ENCODE results near the gene MAN1A2. TPM values are rescaled to one million over a fixed set of nuclear protein-coding genes. Genes with fewer than 3 reads are reported as not detected.

MAN1A2 gene
- total RNA-seq, 1 experiment from 2014 or later, result 21.1 TPM

DNA sequence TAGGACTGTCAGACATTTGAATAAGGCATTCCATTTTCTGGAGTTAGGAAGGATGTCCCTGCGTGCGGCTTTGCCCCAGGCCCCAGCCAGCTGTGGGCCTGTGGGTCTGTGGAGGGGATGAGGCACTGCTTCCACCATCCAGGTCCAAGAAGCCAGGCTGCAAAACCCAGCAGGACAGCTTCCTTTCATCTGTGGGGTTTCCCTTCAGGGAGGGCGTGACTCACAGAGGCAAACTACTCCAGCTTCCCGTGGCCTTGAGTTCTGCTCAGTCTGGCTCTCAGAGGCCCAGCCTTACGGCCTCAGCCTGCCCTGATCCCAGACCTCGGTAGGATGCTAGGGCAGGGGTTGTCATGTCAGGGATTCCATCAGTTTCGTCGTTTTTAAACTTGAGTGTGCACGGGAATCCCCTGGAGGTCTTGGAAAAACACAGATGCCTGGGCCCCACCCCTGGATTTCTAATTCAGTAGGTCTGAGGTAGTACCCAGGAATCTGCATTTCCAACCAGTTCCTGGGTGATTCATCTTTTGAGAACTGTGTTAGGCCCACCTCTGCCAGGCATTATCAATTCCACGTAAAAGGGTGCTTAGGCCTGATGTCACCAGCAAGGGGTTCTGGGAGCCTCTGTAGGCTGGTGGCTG lies 206.3 kb downstream of the MAN1A2 start:
- Histone ChIP-seq H3F3A (ENCODE audit: low read length, unreplicated experiment) (no peaks in the 10 kb centered on the region), H3K4me2 (ENCODE audit: low read length) (no peak overlapping the region), H3K9me3 (ENCODE audit: low read length) (no peaks in the 10 kb centered on the region), H3K79me2 (ENCODE audit: low read length) (no peaks in the 10 kb centered on the region), H3K27ac (ENCODE audit: low read length) (no peak overlapping the region), H3K27me3 (ENCODE audit: low read length) (no peaks in the 10 kb centered on the region), H4K20me1 (ENCODE audit: low read length) (no peaks in the 10 kb centered on the region), H3K36me3 (ENCODE audit: low read depth, low read length) (no peaks in the 10 kb centered on the region), H3K9me2 (replicated peaks; ENCODE audit: low read length) (no peaks in the 10 kb centered on the region), H3K4me3 (ENCODE audit: low read length) (no peak overlapping the region), H2AFZ (ENCODE audit: low read length) (no peak overlapping the region), H3K4me1 (ENCODE audit: insufficient read depth, low read length) (peaks cover 22% of the 10 kb centered on the region), H3K9ac (ENCODE audit: low read length) (no peak overlapping the region)
- DNase-seq (peak; percentile 14), ATAC-seq (peak; percentile 42; the same call in 1 of the 2 replicates)
- ChIA-PET POLR2A (ENCODE audit: unreplicated experiment) (no interaction called here), CTCF (no interaction called here)
- TF ChIP-seq EZH2 (IDR thresholded peaks at IDR 0.05; ENCODE audit: low read length, unreplicated experiment), result no peak
- no peak for TF ChIP-seq EZH2phosphoT487 (IDR thresholded peaks at IDR 0.05; ENCODE audit: borderline replicate concordance, low read length)
- TF ChIP-seq, protein P1, sequence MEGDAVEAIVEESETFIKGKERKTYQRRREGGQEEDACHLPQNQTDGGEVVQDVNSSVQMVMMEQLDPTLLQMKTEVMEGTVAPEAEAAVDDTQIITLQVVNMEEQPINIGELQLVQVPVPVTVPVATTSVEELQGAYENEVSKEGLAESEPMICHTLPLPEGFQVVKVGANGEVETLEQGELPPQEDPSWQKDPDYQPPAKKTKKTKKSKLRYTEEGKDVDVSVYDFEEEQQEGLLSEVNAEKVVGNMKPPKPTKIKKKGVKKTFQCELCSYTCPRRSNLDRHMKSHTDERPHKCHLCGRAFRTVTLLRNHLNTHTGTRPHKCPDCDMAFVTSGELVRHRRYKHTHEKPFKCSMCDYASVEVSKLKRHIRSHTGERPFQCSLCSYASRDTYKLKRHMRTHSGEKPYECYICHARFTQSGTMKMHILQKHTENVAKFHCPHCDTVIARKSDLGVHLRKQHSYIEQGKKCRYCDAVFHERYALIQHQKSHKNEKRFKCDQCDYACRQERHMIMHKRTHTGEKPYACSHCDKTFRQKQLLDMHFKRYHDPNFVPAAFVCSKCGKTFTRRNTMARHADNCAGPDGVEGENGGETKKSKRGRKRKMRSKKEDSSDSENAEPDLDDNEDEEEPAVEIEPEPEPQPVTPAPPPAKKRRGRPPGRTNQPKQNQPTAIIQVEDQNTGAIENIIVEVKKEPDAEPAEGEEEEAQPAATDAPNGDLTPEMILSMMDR (conservative IDR thresholded peaks at IDR 0.05; ENCODE audit: low read depth, low read length), result no peak
- no TSS peak for BruUV-seq (replicated peaks)
- intact Hi-C loops (cut with micrococcal nuclease), result no loop called here

DNA sequence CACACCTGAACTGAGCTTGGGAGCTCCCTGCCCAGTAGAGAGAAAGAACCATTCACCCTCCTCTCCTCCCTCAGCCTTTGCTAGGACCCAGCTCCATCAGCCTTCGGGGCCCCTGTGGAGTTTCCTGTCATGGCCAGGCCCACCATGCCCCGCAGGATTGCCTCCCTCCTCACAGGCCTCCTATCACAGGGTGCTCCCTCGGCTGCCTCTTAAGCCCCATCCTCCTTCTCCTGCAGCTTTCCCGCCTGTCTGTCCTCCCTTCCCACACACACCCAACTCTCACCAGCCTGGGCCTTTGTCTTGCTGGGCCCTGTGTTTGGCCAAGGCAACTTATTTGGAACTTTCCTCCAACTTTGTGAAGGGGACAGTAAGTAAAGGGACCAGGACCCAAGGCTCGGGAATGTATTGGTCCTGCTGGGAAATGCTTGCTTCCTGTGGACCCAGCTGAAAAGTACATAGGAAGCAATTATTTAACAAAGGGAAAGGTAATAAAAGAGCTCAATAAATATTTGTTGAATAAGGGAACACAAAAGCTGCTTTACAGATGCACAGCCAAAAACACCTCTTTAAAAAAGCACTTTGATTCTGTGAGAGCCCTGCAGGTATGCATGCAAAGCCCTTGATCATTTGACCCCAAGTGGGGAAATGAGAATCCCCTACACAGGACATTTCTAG lies 207.0 kb downstream of the MAN1A2 start:
- POLR2A ChIA-PET (ENCODE audit: unreplicated experiment), result no interaction called here
- Histone ChIP-seq H3K27ac (ENCODE audit: low read length) (no peak overlapping the region), H3K4me2 (ENCODE audit: low read length) (no peak overlapping the region), H3F3A (ENCODE audit: low read length, unreplicated experiment) (no peaks in the 10 kb centered on the region), H3K9me2 (replicated peaks; ENCODE audit: low read length) (no peaks in the 10 kb centered on the region), H3K9me3 (ENCODE audit: low read length) (no peaks in the 10 kb centered on the region), H4K20me1 (ENCODE audit: low read length) (no peaks in the 10 kb centered on the region), H3K79me2 (ENCODE audit: low read length) (no peaks in the 10 kb centered on the region), H2AFZ (ENCODE audit: low read length) (no peak overlapping the region), H3K36me3 (ENCODE audit: low read depth, low read length) (no peaks in the 10 kb centered on the region), H3K4me1 (ENCODE audit: insufficient read depth, low read length) (peaks cover 22% of the 10 kb centered on the region), H3K27me3 (ENCODE audit: low read length) (no peaks in the 10 kb centered on the region), H3K4me3 (ENCODE audit: low read length) (no peak overlapping the region), H3K9ac (ENCODE audit: low read length) (no peak overlapping the region)
- DNase-seq (no peak), ATAC-seq (no peak; the same call in 1 of the 2 replicates)
- intact Hi-C loops (cut with micrococcal nuclease), result no loop called here
- CTCF ChIA-PET, result no interaction called here
- no peak for TF ChIP-seq EZH2 (IDR thresholded peaks at IDR 0.05; ENCODE audit: low read length, unreplicated experiment)
- no peak for TF ChIP-seq EZH2phosphoT487 (IDR thresholded peaks at IDR 0.05; ENCODE audit: borderline replicate concordance, low read length)
- TF ChIP-seq, protein P1 (conservative IDR thresholded peaks at IDR 0.05; ENCODE audit: low read depth, low read length), result no peak
- no TSS peak for BruUV-seq (replicated peaks)

DNA sequence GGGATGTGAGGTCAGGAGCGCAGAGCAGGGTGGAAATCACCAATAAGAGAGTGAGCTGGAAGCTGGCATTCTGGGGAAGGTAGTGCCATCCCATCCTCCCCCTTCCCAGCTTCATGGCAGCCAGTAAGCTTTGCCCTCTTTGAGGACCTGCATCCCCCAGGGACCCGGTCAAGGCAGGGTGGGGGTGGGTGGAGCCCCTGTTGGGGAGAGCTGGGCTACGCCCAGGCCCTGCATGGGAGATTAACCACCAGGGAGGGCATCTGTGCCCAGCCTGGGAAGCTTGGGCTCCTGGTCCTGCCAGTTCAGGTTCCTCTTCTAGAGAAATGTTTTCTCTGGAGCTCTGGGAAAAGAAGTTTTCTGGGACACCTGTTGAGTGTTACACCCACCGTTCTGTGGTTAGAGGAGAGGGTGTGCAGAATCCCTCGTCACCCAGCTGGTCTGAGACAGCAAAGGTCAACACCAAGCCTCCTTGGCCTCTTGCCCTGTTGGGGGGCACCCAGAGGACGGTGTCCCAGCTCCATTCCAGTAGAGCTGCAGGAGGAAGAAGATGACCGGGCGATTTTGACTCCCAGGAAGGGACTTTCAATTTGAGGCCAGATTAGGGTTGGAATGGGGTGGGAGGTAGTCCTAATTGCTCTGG lies 208.5 kb downstream of the MAN1A2 start:
- Histone ChIP-seq H3K79me2 (ENCODE audit: low read length) (no peaks in the 10 kb centered on the region), H3K9me3 (ENCODE audit: low read length) (no peaks in the 10 kb centered on the region), H3K9me2 (replicated peaks; ENCODE audit: low read length) (no peaks in the 10 kb centered on the region), H3K27me3 (ENCODE audit: low read length) (no peaks in the 10 kb centered on the region), H4K20me1 (ENCODE audit: low read length) (no peaks in the 10 kb centered on the region), H3K4me2 (ENCODE audit: low read length) (no peak overlapping the region), H2AFZ (ENCODE audit: low read length) (no peak overlapping the region), H3K9ac (ENCODE audit: low read length) (no peak overlapping the region), H3K4me1 (ENCODE audit: insufficient read depth, low read length) (peaks cover 12% of the 10 kb centered on the region), H3F3A (ENCODE audit: low read length, unreplicated experiment) (no peaks in the 10 kb centered on the region), H3K4me3 (ENCODE audit: low read length) (no peak overlapping the region), H3K27ac (ENCODE audit: low read length) (no peak overlapping the region), H3K36me3 (ENCODE audit: low read depth, low read length) (no peaks in the 10 kb centered on the region)
- ATAC-seq (no peak), DNase-seq (no peak)
- BruUV-seq (replicated peaks), result no TSS peak
- intact Hi-C loops (cut with micrococcal nuclease), result no loop called here
- TF ChIP-seq, protein P1 (conservative IDR thresholded peaks at IDR 0.05; ENCODE audit: low read depth, low read length), result no peak
- TF ChIP-seq EZH2 (IDR thresholded peaks at IDR 0.05; ENCODE audit: low read length, unreplicated experiment), result no peak
- TF ChIP-seq EZH2phosphoT487 (IDR thresholded peaks at IDR 0.05; ENCODE audit: borderline replicate concordance, low read length), result no peak
- ChIA-PET CTCF (no interaction called here), POLR2A (ENCODE audit: unreplicated experiment) (no interaction called here)
